Sigmoid colon (tissue), 4 donors: Measurements from ENCODE around the gene PLA2R1.

Experiments used
- EP300 ChIP-seq, 4 donors: sonication (generic); formaldehyde crosslinking; IDR thresholded peaks; one replicate each; pipeline ENCODE4 v1.6.1; 2017; ENCODE audit warnings: antibody characterized with exemption in 4 of 4
- POLR2A ChIP-seq, 2 donors: fragments of 450-650 bp; IDR thresholded peaks; one replicate each; pipeline ENCODE4 v1.6.1; 2016; ENCODE audit warnings: antibody characterized with exemption in 2 of 2, mild to moderate bottlenecking in 2 of 2, moderate library complexity in 2 of 2
- TF ChIP-seq, protein P1 (sequence below), 4 experiments: fragments of 450-650 bp in 3 of 4; fragments of 200-600 bp in 1 of 4; IDR thresholded peaks; one replicate each; pipeline ENCODE4 v1.5.1; 2016 to 2019; ENCODE audit warnings: antibody characterized with exemption in 4 of 4, mild to moderate bottlenecking in 3 of 4, moderate library complexity in 2 of 4

DNA sequence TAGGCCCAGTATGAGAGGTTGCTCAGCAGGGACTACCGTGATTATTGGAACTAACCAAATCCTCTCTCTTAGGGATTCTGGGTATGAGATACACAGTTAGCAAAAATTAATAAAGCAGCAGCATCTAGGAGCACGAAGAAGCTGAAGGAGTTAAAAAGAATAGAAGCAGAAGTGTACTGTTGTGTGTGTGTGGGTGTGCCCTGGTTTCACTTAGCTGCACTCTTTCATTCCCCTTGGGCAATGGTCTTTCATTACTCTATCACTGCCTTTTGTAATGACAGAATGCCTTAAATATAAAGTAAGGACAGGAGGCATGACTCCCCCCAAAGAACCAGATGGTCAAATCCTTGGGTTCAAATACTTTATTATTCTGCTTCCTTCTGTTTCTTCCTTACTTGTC is 148.5 kb downstream of the PLA2R1 start:
- TF ChIP-seq, protein P1, sequence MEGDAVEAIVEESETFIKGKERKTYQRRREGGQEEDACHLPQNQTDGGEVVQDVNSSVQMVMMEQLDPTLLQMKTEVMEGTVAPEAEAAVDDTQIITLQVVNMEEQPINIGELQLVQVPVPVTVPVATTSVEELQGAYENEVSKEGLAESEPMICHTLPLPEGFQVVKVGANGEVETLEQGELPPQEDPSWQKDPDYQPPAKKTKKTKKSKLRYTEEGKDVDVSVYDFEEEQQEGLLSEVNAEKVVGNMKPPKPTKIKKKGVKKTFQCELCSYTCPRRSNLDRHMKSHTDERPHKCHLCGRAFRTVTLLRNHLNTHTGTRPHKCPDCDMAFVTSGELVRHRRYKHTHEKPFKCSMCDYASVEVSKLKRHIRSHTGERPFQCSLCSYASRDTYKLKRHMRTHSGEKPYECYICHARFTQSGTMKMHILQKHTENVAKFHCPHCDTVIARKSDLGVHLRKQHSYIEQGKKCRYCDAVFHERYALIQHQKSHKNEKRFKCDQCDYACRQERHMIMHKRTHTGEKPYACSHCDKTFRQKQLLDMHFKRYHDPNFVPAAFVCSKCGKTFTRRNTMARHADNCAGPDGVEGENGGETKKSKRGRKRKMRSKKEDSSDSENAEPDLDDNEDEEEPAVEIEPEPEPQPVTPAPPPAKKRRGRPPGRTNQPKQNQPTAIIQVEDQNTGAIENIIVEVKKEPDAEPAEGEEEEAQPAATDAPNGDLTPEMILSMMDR (IDR thresholded peaks at IDR 0.05): no peak
- no peak for TF ChIP-seq EP300 (IDR thresholded peaks at IDR 0.05)
- no peak for TF ChIP-seq POLR2A (IDR thresholded peaks at IDR 0.05)
